WTC11 (cell line): Measurements from ENCODE around the gene RBM39. TPM values are rescaled to one million over a fixed set of nuclear protein-coding genes. Genes with fewer than 3 reads are reported as not detected.

Experiments used
- ATAC-seq: fragments of 200-7000 bp; cut with Tn5 transposase; 2 replicates; pipeline ENCODE4 v1.10.0; 2021; ENCODE audit warnings: mild to moderate bottlenecking, moderate library complexity
- CTCF ChIA-PET: fragments of 300-600 bp; sonication (Branson Sonifier 250); formaldehyde crosslinking; loops from one replicate; lab custom pipeline; 2021; ENCODE audit warnings: antibody characterized with exemption; lab: Charles Lee
- POLR2A ChIA-PET: fragments of 350-600 bp; sonication (Branson Sonifier 250); formaldehyde crosslinking; loops from one replicate; lab custom pipeline; 2021; ENCODE audit warnings: antibody characterized with exemption; lab: Charles Lee
- DNase-seq: peaks from one replicate; pipeline ENCODE4 v3.0.0; 2021; ENCODE audit warnings: low spot score
- H3K27ac Mint-ChIP-seq: 2 replicates; pipeline ENCODE4 v1.8.0; 2021; ENCODE audit warnings: mixed read lengths
- H3K27me3 Mint-ChIP-seq: 2 replicates; pipeline ENCODE4 v1.8.0; 2021; ENCODE audit warnings: low read depth, mild to moderate bottlenecking, moderate library complexity, mixed read lengths
- H3K36me3 Mint-ChIP-seq: 2 replicates; pipeline ENCODE4 v1.8.0; 2021; ENCODE audit warnings: mixed read lengths
- H3K4me1 Mint-ChIP-seq: 2 replicates; pipeline ENCODE4 v1.8.0; 2022; ENCODE audit warnings: mixed read lengths
- H3K4me3 Mint-ChIP-seq: 2 replicates; pipeline ENCODE4 v1.8.0; 2021; ENCODE audit warnings: mild to moderate bottlenecking, moderate library complexity, mixed read lengths
- H3K9me3 Mint-ChIP-seq: 2 replicates; pipeline ENCODE4 v1.8.0; 2021; ENCODE audit warnings: mixed read lengths
- ATF1 ChIP-seq: sonication (generic); formaldehyde crosslinking; IDR thresholded peaks from 2 replicates; pipeline ENCODE4 v1.8.1; 2023; ENCODE audit warnings: mild to moderate bottlenecking, moderate library complexity, missing genetic modification reagents
- ELF4 ChIP-seq: sonication (generic); formaldehyde crosslinking; IDR thresholded peaks from 2 replicates; pipeline ENCODE4 v1.8.1; 2022; ENCODE audit warnings: low read depth, mild to moderate bottlenecking, moderate library complexity, missing genetic modification reagents
- ESRRA ChIP-seq: sonication (generic); formaldehyde crosslinking; IDR thresholded peaks from 2 replicates; pipeline ENCODE4 v1.8.1; 2022; ENCODE audit warnings: mild to moderate bottlenecking, missing genetic modification reagents, borderline replicate concordance
- GABPB1 ChIP-seq: sonication (generic); formaldehyde crosslinking; IDR thresholded peaks from 2 replicates; pipeline ENCODE4 v1.8.1; 2023; ENCODE audit warnings: mild to moderate bottlenecking, missing genetic modification reagents
- GRHL2 ChIP-seq: fragments of 250-450 bp; sonication (Bioruptor Pico); IDR thresholded peaks from 2 replicates; pipeline ENCODE4 v1.8.0; 2022; ENCODE audit warnings: mild to moderate bottlenecking, moderate library complexity; ENCODE audit not compliant: insufficient replicate concordance, severe bottlenecking
- HMGA2 ChIP-seq: fragments of 250-450 bp; sonication (Bioruptor Pico); IDR thresholded peaks from 2 replicates; pipeline ENCODE4 v1.4.0; 2021; ENCODE audit warnings: mild to moderate bottlenecking, moderate library complexity
- JAZF1 ChIP-seq: fragments of 250-450 bp; sonication (Bioruptor Pico); IDR thresholded peaks from 2 replicates; pipeline ENCODE4 v1.9.0; 2021; ENCODE audit warnings: moderate library complexity, mild to moderate bottlenecking, inconsistent platforms
- JUN ChIP-seq: sonication (generic); formaldehyde crosslinking; IDR thresholded peaks from 2 replicates; pipeline ENCODE4 v1.8.0; 2023; ENCODE audit warnings: mild to moderate bottlenecking, missing genetic modification reagents
- MXD4 ChIP-seq: fragments of 250-450 bp; sonication (Bioruptor Pico); IDR thresholded peaks from 2 replicates; pipeline ENCODE4 v1.8.0; 2021; ENCODE audit warnings: mild to moderate bottlenecking, moderate library complexity, borderline replicate concordance
- NFATC4 ChIP-seq: fragments of 250-450 bp; sonication (Bioruptor Pico); IDR thresholded peaks from 2 replicates; pipeline ENCODE4 v1.9.0; 2021; ENCODE audit warnings: mild to moderate bottlenecking
- NFYB ChIP-seq: sonication (generic); formaldehyde crosslinking; conservative IDR thresholded peaks from 2 replicates; pipeline ENCODE4 v1.8.0; 2022; ENCODE audit warnings: low read depth, missing genetic modification reagents
- SMAD4 ChIP-seq: sonication (generic); formaldehyde crosslinking; IDR thresholded peaks from 2 replicates; pipeline ENCODE4 v1.8.0; 2022; ENCODE audit warnings: mild to moderate bottlenecking, missing genetic modification reagents
- TCF7 ChIP-seq: sonication (generic); formaldehyde crosslinking; IDR thresholded peaks from 2 replicates; pipeline ENCODE4 v1.8.0; 2022; ENCODE audit warnings: mild to moderate bottlenecking, low read depth, missing genetic modification reagents, moderate library complexity
- ZBTB21 ChIP-seq: sonication (generic); formaldehyde crosslinking; IDR thresholded peaks from 2 replicates; pipeline ENCODE4 v1.8.1; 2023; ENCODE audit warnings: mild to moderate bottlenecking, missing genetic modification reagents, borderline replicate concordance
- ZNF219 ChIP-seq: sonication (generic); formaldehyde crosslinking; IDR thresholded peaks from 2 replicates; pipeline ENCODE4 v1.8.0; 2023; ENCODE audit warnings: missing genetic modification reagents, mild to moderate bottlenecking, borderline replicate concordance
- ZNF263 ChIP-seq: sonication (generic); formaldehyde crosslinking; IDR thresholded peaks from 2 replicates; pipeline ENCODE4 v1.8.1; 2022; ENCODE audit warnings: low read depth, mild to moderate bottlenecking, moderate library complexity, missing genetic modification reagents
- ZNF396 ChIP-seq: fragments of 250-450 bp; sonication (Bioruptor Pico); IDR thresholded peaks from 2 replicates; pipeline ENCODE4 v1.8.0; 2021; ENCODE audit warnings: mild to moderate bottlenecking, moderate library complexity, borderline replicate concordance
- ZNF416 ChIP-seq: fragments of 250-450 bp; sonication (Bioruptor Pico); IDR thresholded peaks from 2 replicates; pipeline ENCODE4 v1.9.0; 2021; ENCODE audit warnings: mild to moderate bottlenecking, inconsistent platforms
- total RNA-seq: library from RNA; stranded (reverse); gene quantifications from 3 replicates; pipeline ENCODE4 v1.2.3, GENCODE V29; 2021
- TF ChIP-seq, protein P1 (sequence below): fragments of 250-450 bp; sonication (Bioruptor Pico); IDR thresholded peaks from 2 replicates; pipeline ENCODE4 v1.9.0; 2021; ENCODE audit warnings: mild to moderate bottlenecking
- TF ChIP-seq, protein P2 (sequence below): sonication (generic); formaldehyde crosslinking; IDR thresholded peaks from 2 replicates; pipeline ENCODE4 v1.8.0; 2022; ENCODE audit warnings: mild to moderate bottlenecking, missing genetic modification reagents
- TF ChIP-seq, protein P3 (sequence below): sonication (generic); formaldehyde crosslinking; IDR thresholded peaks from 2 replicates; pipeline ENCODE4 v1.8.1; 2022; ENCODE audit warnings: low read depth, mild to moderate bottlenecking, moderate library complexity, missing genetic modification reagents, borderline replicate concordance
- TF ChIP-seq, protein P4 (sequence below): sonication (generic); formaldehyde crosslinking; IDR thresholded peaks from 2 replicates; pipeline ENCODE4 v1.8.1; 2022; ENCODE audit warnings: mild to moderate bottlenecking, missing genetic modification reagents, moderate library complexity, borderline replicate concordance
- TF ChIP-seq, protein P5 (sequence below): fragments of 250-450 bp; sonication (Bioruptor Pico); IDR thresholded peaks from 2 replicates; pipeline ENCODE4 v1.8.0; 2021; ENCODE audit warnings: mild to moderate bottlenecking
- TF ChIP-seq, protein P6 (sequence below): fragments of 250-450 bp; sonication (Bioruptor Pico); conservative IDR thresholded peaks from 2 replicates; pipeline ENCODE4 v1.9.0; 2021; ENCODE audit warnings: mild to moderate bottlenecking

Gene RBM39
- total RNA-seq, 1 experiment from 2014 or later = 231 TPM

DNA sequence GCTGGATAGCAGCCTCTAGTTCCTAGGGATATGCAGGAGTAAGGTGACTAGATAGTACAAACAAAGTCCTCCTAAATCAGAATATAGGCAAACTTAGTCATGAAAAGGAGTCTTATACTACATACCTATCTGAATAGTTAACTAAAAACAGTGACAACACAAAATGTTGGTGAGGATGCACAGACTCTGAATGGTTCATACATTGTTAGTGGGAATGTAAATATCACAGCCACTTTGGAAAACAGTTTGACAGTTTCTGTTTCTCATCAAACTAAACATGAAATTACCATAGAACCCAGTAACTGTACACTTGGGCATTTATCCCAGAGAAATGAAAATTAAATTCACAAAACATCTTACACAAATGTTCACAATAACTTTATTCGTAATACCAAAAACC is 60.1 kb downstream of the RBM39 start (continued):
- TF ChIP-seq NFATC4 (CRISPR knock-in tag) (no peak), MXD4 (no peak), HMGA2 (no peak), GABPB1 (CRISPR knock-in tag) (no peak), JUN (CRISPR knock-in tag) (no peak), GRHL2 (CRISPR knock-in tag) (no peak), JAZF1 (no peak)
- TF ChIP-seq, protein P1, sequence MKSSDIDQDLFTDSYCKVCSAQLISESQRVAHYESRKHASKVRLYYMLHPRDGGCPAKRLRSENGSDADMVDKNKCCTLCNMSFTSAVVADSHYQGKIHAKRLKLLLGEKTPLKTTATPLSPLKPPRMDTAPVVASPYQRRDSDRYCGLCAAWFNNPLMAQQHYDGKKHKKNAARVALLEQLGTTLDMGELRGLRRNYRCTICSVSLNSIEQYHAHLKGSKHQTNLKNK (CRISPR knock-in tag) = no peak

DNA sequence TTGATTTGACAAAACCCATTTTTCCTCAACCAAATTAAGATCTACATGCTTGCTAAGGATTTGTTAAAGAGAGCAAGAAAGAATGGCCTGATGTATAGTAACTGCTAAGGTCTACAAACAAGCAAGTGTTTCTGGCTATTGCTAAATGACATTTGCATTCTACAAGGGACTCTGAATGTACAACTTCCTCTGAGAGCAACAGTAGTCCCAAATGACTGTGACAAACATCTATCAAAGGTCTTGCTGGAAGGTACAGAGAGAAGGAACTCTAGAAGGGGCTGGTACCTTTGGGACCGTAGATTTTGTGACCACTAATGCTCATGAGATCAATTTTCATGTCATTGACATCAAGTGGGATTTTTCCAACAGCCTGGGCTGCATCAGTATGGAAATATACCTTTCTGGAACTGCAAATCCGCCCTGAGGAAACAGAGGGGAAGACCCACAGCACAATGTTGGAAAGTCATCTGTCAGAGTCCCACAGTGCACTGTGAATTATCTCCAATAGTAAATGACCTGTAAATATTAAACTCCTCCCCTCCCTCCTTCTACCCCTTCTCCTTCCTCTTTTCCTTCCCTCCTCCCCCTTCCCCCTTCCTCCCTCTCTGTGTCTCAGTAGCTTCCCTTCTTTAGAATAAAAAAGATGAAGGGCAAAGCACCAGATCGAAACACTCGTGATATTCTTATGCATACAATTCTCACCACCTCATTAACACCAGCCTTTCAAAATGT is 61.4 kb downstream of the RBM39 start:
- peaks cover 3% of the 10 kb centered on the region; the same call in 1 of the 2 replicates for H3K36me3 Mint-ChIP-seq
- CTCF ChIA-PET = interaction anchor here (0.7 to 1.0 kb wide), 2 partner anchors 25 to 64 kb away, joined by 3 to 4 read pairs; no protein-coding TSS in a partner anchor
- peak overlapping the region; percentile 74; the same call in 1 of the 2 replicates for H3K27ac Mint-ChIP-seq
- no peak overlapping the region for H3K4me3 Mint-ChIP-seq
- H3K9me3 Mint-ChIP-seq = no peaks in the 10 kb centered on the region
- POLR2A ChIA-PET = no interaction called here
- H3K27me3 Mint-ChIP-seq = no peaks in the 10 kb centered on the region
- H3K4me1 Mint-ChIP-seq = peaks cover 9% of the 10 kb centered on the region
- TF ChIP-seq MXD4 (no peak), ZBTB21 (CRISPR knock-in tag) (no peak), ZNF416 (no peak), ATF1 (CRISPR knock-in tag) (no peak), TCF7 (CRISPR knock-in tag) (no peak), ELF4 (CRISPR knock-in tag) (no peak), ZNF219 (CRISPR knock-in tag) (no peak), SMAD4 (CRISPR knock-in tag) (no peak), ZNF263 (no peak), GABPB1 (CRISPR knock-in tag) (no peak), ESRRA (CRISPR knock-in tag) (no peak), NFYB (no peak), ZNF396 (no peak)
- TF ChIP-seq, protein P2, sequence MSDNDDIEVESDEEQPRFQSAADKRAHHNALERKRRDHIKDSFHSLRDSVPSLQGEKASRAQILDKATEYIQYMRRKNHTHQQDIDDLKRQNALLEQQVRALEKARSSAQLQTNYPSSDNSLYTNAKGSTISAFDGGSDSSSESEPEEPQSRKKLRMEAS (CRISPR knock-in tag) = no peak
- TF ChIP-seq, protein P3, sequence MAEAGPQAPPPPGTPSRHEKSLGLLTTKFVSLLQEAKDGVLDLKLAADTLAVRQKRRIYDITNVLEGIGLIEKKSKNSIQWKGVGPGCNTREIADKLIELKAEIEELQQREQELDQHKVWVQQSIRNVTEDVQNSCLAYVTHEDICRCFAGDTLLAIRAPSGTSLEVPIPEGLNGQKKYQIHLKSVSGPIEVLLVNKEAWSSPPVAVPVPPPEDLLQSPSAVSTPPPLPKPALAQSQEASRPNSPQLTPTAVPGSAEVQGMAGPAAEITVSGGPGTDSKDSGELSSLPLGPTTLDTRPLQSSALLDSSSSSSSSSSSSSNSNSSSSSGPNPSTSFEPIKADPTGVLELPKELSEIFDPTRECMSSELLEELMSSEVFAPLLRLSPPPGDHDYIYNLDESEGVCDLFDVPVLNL (CRISPR knock-in tag) = no peak
- TF ChIP-seq, protein P4, sequence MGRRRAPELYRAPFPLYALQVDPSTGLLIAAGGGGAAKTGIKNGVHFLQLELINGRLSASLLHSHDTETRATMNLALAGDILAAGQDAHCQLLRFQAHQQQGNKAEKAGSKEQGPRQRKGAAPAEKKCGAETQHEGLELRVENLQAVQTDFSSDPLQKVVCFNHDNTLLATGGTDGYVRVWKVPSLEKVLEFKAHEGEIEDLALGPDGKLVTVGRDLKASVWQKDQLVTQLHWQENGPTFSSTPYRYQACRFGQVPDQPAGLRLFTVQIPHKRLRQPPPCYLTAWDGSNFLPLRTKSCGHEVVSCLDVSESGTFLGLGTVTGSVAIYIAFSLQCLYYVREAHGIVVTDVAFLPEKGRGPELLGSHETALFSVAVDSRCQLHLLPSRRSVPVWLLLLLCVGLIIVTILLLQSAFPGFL = no peak
- TF ChIP-seq, protein P5, sequence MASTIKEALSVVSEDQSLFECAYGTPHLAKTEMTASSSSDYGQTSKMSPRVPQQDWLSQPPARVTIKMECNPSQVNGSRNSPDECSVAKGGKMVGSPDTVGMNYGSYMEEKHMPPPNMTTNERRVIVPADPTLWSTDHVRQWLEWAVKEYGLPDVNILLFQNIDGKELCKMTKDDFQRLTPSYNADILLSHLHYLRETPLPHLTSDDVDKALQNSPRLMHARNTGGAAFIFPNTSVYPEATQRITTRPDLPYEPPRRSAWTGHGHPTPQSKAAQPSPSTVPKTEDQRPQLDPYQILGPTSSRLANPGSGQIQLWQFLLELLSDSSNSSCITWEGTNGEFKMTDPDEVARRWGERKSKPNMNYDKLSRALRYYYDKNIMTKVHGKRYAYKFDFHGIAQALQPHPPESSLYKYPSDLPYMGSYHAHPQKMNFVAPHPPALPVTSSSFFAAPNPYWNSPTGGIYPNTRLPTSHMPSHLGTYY = no peak
- TF ChIP-seq, protein P6, sequence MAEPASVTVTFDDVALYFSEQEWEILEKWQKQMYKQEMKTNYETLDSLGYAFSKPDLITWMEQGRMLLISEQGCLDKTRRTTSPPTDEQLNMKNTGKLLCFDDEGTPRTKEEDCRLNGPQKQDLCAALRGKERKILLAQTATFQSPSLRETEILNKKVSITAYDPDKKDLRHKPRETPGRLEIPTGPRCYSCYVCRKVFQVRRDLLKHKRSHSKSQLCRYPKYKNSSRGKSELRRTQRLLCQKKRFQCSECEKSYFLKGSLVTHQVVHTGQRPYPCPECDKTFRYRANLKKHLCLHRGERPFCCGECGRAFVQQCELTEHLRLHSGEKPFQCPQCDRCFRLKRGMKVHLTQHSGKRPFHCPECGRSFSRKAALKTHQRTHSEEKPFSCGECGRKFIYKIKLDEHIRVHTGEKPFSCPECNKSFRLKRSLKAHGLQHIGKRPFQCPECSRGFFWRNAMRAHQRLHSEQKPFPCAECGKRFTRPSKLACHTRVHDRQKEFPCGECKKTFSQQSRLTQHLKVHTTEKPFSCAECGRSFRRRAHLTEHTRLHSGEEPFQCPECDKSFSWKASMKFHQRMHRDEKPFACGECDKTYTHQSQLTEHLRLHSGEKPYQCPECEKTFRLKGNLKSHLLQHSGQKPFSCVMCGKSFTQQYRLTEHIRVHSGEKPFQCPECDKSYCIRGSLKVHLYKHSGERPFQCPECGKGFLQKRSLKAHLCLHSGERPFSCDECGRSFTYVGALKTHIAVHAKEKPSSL (CRISPR knock-in tag) = no peak
- TF ChIP-seq, all 79 proteins: peak for 0
- no peak for ATAC-seq
- no peak for DNase-seq
